ENCODE results near the gene C11orf52.
"Not testable (repeated sequence)": the region's sequence is repeated elsewhere in the genome, so short reads cannot be mapped to it uniquely, and the experiment has no call there.

Gene C11orf52, protein sequence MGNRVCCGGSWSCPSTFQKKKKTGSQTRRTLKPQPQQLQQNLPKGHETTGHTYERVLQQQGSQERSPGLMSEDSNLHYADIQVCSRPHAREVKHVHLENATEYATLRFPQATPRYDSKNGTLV

DNA sequence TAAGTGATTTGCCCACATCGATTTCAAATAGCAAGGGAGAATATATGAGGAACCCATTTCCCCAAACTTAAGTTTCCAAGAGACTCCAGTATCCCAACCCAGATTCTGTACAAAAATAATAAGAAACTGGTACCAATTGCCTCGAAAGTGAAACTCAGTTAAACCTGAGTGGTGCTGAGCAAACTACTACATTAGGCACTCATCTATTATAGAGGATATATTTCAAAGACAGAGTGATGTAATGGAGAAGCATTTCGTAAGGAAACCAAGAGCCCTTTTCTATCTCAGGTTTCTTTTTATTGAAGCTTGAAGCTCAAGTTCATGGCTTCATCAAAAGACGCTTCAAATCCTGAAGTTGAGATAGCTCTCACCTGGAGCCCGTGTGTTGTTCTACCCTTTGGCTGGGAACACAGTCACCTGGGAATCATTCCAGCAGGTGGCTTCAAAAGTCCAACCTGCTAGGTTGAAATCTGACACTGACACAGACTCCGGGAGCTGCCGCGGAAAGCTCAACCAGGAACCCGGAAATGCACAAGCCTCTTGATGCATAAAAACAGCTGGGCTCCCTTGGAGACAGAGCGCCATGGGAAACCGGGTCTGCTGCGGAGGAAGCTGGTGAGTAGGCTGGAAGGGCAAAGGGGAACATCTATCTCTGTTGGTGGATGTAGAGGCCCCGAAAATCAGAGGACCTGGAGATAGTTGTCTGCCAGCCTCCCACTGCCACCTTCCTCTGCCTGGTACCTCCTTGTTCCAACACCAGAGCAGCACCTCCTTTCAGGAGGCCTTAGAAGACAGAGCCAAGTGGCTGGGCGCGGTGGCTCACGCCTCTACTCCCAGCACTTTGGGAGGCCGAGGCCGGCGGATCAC lies at the start of gene C11orf52:
C11orf52 (plus strand) TSS at position 524 of the 867 bp plus-strand sequence; CDS start at position 584, 60 bp downstream.
- no peak for DNase-seq

DNA sequence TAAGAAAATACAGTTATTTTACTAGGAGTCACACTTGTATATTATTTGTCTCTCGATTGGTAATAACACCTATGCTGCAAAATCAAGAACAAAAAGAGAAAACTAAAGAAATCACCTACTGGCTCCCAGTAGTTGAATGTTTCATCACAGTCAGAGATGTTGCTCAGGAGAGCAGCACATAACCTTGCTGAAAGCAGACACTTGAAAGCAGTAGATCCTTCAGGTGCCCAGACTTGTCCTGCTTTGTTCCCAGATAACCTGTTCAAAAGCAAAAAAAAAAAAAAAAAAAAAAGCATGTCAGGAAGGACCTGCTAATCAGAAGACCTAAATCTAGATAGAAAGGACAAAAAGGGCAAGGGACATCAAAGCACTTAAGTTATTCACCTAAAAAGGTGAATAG lies 48.6 kb upstream of the C11orf52 start:
- no peak for DNase-seq

DNA sequence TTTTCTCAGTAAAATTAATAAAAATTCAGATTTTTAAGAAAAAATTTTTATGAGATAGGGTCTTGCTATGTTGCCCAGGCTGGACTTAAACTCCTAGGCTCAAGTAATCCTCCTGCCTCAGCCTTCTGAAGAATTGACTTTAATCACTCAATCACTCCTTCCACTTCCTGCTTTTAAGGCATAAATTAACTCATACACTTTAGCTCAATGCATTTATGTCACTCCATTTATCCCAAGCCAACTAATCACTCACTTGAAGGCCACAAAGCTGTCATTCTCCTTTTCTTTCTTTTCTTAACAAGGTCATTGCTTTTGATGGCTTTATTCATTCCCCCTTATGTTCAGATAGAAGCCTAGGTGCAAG lies 48.2 kb upstream of the C11orf52 start:
- no peak for DNase-seq

DNA sequence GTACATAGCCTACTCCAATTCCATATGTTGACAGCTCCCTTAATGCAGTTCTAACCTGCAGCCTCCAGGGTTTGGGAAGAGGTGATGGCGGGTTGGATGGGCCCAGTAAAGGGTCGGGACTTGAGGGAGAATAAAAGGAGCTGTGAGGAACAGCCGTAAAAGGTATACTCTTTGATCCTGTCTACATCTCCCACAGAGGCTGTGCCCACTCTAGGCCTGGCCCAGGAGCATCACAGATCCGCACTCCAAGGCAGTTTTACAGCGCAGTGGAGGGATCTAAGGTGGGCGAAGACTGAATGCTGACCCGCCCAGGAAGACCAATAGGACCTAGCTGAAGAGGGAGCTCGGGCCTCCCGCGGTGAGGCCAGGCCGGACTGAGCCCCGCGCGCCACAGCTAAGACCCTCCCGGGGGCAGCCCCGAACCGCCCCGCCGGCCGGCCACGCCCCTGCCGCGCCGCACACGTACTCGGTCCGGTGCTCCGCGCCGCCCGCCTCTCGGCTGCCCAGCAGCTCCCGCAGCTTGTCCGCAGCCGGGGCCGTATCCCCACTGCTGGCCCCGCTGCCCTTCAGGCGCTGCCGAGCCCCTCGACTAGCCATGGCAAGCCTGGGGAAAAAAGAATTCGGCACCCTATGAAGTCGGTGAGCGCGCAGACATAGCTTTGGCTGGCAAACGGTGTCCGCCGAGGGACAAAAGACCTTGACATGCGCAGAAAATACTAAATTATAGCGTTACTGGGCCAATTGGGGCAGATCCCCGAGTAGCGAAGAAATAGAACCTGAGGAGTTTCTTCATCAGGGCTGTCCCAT lies 47.6 kb upstream of the C11orf52 start, which contains the start of gene ALG9:
ALG9 (minus strand) TSS at position 696 of the 807 bp plus-strand sequence; CDS start at position 597, 99 bp downstream.
- DNase-seq: peak; percentile 93

DNA sequence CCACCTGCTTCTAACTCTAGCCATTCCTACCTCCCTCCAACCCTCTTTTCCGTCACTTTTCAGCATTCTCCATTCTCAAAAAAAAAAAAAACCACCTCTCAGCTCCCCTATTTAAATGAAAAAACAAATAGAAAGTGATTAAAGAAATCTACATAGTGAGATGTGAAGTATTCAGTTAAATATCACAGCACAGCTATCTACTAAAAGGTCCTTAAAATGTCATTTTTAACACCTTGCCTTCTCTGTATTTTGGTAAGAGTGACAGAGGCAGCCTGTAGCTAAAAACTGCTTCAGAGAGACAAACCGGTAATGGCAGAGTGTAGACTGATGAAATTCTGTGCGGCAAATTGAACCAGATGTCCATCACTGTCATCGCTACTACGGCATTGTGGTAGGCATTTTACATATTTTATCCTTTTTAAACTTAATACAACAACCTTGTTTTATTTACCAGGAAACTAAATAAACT lies 47.0 kb upstream of the C11orf52 start:
- no peak for DNase-seq

DNA sequence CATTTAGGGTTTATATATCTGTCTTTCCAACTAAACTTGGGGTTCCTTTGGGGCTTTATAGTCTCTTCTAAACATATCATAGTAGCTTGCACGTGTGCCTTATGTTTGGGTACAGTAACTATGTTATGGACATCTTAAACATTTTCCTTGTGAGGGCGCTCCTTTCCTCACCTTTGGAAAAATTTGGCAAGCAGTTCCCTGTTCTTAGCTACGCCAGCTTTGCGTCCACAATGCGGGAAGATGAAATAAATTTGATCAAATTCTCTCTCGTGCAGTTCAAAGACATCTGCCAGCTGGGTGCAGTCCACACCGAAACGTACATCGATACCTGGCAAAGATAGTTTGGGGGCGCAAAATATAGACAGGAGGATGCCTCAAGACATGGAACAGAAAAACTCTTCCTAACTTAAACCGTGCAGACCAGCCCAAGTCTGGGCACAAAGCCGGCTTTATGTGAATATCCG lies 40.3 kb upstream of the C11orf52 start:
- no peak for DNase-seq

DNA sequence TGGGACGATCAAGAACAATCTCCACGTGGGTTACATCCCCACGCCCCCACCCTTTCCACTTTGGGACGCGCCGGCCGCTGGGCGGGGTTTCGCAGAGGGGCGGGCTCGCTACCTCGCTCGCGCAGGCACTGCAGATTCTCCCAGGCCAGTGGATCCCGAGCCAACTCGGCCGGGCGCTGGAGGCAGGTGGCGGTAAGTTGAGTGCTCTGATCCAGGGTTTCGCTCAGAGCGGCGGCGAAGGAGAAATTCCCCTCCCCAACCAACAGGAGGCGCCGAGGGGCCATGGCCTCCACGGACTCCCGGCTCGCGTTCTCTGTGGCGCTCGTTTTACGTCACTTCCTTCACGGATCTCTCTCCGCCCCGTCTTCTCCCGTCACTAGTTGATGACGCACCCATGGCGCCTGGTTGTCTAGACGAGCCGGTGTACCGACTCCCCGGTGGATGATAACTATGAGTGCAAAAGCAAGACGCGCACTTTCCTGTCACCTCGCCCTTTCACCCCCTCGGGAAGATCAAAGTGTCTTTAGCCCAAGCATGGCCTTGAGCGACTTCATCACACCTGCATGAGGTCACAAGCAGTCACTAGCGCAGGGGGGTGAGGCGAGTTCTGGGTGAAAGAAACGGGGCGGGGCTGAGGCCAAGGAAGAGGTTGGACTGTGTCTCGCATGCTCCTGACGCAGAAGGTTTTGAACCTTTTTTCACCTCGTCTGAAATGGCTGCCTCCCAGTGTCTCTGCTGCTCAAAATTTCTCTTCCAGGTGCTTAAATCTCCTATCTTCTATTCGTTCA lies 39.7 kb upstream of the C11orf52 start, which contains the start of the genes CFAP68 and FDXACB1:
CFAP68 (plus strand) TSS at position 693 of the 788 bp plus-strand sequence; CDS start at position 713, 20 bp downstream.
FDXACB1 (minus strand) TSS at position 317 of the 788 bp plus-strand sequence; CDS start at position 284, 33 bp downstream.
- peak; percentile 97 for DNase-seq

DNA sequence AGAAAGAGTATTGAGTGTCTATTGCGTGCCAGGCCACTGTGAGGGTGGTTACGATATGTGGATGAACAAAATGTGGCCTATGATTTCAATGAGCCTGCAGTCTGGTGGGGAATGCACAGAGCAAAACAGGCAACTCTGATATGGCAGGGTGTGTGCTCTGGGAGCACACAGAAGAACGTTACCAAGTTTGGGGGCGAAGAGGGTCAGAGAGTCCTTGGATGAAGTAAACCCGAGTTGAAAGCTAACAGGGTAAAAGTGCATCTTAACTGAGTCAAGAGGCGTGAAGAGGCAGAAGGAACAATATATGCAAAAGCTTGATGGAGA lies 39.1 kb upstream of the C11orf52 start:
- DNase-seq: no peak

DNA sequence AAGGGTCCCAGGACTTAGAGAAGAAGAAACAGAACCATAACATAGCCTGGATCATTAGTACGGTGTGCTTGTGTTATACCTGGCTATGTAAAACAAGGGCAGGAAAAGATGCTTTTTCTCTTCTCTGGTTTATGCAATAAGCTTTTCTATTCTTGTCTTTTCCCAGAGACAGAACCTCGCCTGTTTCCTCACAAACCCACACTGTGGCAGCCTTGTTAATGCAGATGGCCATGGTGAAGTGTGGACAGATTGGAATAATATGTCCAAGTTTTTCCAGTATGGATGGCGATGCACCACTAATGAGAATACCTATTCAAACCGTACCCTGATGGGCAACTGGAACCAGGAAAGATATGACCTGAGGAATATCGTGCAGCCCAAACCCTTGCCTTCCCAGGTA lies 36.5 kb upstream of the C11orf52 start:
- no peak for DNase-seq

DNA sequence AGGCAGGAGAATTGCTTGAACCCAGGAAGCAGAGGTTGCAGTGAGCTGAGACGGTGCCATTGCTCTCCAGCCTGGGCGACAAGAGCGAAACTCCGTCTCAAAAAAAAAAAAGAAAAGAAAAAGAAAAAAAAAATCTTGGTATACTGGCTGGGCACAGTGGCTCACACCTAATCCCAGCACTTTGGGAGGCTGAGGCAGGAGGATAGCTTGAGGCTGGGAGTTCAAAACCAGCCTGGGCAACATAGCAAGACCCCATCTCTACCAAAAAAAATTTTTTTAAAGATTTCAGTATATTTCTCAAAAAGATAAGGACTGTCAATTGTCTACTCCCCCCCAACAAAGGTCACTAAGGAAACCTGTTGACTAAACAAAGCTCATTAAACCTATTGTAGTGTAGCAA lies 33.7 kb upstream of the C11orf52 start:
- not testable (repeated sequence) for DNase-seq

DNA sequence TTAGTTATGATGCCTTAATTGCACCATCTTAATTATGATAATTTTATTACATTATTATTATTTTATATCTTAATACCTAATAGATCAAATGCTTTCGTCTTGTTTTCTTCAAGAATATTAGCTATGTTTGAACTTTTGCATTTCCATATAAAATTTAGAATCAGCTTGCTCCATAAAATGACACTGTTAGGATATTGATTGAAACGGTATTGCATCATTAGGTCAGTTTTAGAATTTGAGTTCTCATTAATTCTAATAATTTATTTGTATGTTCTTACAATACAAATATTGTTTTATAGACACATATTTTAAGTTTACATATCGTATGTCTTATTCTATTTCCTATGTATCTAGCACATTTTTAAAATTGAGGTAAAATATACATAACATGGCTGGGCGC lies 32.7 kb upstream of the C11orf52 start:
- DNase-seq: no peak

DNA sequence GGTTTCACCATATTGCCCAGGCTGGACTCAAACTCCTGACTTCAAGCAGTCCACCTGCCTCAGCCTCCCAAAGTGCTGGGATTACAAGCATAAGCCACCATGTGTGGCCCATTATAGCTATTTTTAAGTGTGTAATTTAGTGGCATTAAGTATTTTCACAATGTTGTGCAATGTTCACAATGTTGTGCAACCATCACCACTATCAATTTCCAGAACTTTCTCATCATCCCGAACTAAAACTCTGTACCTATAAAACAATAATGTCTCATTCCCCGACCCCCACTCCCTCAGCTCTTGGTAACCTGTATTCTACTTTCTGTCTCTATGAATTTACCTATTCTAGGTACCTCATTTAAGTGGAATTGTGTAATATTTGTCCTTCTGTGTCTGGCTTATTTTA lies 31.9 kb upstream of the C11orf52 start:
- no peak for DNase-seq

DNA sequence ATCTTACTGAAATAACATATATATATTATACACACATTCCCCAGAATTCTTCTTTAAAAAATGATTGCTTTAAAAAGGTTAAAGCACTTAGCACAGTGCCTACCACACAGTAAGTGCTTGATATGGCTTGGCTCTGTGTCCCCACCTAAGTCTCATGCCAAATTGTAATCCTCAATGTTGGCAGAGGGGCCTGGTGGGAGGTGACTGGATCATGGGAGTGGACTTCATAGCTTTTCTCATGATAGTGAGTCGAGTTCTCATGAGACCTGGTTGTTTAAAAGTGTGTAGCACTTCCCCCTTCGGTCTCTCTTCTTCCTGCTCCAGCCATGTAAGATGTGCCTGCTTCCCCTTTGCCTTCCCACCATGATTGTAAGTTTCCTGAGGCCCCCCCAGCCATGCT lies 13.3 kb upstream of the C11orf52 start:
- no peak for DNase-seq

DNA sequence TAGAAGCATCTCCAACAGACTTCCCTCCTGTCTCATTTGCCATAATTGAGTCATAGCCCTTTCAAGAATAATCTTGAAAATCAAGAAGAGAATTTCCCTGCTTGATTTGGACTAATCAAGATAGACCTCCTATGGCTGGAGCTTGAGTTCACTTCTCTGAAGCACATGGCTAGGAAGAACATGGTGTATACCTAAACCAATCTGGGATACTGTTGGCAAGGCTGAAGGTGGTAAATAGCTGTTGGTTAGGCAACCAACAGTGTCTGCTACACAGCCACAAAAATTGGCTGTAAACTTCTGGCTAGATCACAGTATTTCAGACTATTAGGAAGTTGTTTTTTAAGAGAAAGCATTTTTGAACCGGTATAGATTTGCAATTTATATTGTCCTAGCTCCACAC lies 12.0 kb upstream of the C11orf52 start:
- DNase-seq: no peak

DNA sequence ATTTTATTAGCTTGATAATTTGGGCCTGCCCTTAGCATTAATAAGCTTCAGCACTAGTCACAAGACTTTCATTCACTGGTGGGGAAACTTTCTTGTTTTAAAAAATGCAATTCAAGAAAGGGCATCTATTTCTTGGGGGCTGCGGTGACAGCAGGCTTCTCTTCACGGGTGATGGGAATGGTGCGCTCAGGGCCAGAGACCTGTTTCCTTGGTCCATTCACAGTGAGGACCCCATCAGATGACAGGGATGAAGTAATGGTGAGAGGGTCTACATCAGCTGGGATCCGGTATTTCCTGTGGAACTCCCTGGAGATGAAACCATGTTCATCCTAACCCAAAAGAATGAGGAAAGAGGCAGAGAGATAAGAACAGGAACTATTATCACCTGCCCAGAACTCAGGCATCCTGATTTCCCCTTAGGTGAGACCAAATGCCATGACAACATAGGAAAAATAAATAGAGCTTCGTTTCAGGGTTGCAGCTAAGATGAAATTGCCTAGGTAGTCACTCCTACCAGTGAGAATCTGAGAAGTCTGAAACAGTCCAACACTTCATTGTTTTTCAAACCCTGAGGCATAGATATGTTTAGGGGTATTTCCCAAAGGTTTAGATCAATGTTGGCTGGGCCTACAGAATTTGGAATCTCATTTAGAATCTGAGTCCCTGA lies 9.9 kb upstream of the C11orf52 start:
- no peak for DNase-seq

DNA sequence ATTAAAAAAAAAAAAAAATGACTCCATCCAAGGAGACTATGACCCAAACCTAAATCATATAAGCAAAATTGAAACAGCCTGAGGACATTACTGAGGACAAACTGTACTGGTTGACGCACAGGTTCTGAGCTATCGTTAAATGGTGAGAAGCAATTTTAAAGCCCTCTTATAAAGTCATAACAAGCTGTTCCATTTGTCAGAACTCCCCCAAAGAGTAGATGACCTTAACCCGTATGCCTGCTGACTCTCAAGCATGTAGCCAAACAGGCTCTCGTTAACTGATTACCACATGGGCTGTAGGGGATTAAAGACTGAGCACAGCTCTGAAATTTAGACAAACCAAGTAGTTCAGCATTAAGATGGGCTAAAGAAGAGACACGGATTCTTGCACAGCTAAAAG lies 9.3 kb upstream of the C11orf52 start:
- no peak for DNase-seq

DNA sequence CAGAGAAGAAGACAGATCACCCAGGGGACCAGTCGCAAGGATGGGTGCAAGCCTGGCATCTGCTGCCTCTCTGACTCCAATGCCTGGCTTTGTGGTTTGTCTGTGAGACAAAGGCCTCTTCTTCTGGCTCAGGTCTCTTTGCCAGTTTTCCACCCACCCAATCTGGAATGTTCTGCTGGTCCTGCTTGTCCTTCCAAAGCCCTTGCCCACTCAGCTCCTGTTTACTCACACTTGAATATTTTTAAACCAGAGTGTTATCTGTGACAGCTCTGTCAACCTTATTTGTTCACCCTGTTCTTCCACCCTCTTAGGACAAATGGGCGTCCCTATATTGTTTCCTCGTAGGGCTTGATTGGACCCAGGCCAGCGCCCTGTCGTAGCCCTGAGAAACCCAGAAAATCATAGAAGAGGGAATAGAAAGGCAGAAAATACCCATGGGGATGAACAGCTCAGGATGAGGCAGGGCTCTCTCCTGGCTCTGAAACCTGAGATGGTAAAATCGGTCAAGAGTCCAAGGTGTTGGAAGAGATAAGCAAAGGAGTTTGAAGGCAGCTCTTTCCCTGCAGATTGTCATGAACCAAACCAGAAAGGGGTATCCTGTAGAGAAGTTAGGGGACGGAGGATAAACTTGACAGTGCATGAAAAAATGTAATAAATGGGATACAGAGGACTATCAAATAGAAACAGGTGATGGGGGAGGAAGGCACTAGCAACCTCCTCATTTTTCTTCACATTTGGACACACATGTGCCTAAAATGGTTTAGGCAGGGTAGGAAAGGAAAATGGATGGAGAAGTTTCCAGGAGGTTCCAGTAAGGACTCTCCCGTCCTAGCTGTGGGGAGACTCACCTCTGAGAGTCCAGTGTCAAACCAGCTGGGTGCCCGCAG lies 7.8 kb upstream of the C11orf52 start:
- no peak for DNase-seq

DNA sequence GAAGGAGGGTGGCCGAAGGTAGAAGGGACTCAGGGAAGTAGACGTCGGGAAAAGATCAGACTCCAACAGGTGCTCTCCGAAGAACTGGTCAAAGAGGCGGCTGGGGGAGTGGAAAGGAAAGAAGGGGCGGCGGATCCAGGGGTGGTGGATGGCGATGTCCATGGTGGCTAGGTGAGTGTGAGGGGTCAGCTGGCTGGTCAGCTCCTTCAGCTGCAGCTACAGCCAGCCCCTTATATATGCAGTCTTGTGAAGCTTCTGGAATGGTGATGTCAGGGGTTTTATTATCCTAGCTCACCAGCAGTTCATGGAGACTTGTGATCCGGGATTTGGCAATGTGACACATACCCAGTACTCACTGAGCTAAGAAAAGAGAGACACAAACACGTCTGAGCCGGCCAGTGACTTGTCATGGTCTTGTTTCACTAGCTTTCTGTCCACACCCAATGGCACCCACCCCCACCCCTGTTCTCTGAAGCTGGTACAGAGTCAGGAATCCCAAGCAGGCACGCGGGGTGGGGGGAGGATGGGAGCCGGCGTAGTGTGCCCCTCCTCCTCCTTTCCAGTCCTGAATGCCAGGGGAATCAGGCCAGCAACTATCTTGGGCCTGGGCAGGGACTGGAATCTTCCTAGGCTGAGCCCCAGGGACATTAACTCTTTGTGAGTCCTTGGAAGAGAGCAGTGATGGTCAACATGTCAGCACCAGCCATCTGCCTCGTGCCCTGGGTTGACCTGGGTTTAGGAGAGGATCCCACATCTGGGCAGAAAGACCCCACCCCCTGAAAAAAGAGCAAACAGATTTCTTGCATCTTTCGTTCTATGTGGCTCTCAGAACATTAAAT lies 6.9 kb upstream of the C11orf52 start, which contains the start of gene CRYAB:
CRYAB (minus strand) TSS at position 208 of the 839 bp plus-strand sequence; CDS start at position 162, 46 bp downstream.
- peak; percentile 88 for DNase-seq

DNA sequence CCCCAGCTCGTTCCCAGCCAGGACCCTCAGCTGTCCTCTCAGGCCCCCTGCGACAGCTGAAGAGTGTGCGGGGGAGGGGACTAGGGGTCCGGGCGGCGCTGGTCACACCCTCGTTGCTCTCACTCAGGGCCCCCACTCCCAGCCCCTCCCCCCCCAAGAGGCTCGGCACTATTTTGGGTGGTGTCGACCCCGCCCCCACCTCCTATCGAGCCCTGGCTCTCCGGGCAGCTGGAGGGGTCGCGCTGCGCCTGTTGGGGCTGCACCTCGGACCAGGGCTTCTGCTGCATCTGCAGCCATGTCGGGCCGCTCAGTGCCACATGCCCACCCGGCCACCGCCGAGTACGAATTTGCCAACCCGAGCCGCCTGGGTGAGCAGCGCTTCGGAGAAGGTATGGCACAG lies 6.2 kb upstream of the C11orf52 start, which contains the start of gene HSPB2:
HSPB2 (plus strand) TSS at position 200 of the 400 bp plus-strand sequence; CDS start at position 296, 96 bp downstream.
- peak; percentile 70 for DNase-seq

All from right forelimb (tissue), 1 donor.